ENCODE results near the gene MEPE.

Gene MEPE, protein sequence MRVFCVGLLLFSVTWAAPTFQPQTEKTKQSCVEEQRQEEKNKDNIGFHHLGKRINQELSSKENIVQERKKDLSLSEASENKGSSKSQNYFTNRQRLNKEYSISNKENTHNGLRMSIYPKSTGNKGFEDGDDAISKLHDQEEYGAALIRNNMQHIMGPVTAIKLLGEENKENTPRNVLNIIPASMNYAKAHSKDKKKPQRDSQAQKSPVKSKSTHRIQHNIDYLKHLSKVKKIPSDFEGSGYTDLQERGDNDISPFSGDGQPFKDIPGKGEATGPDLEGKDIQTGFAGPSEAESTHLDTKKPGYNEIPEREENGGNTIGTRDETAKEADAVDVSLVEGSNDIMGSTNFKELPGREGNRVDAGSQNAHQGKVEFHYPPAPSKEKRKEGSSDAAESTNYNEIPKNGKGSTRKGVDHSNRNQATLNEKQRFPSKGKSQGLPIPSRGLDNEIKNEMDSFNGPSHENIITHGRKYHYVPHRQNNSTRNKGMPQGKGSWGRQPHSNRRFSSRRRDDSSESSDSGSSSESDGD

GRCh38 chr4:87832669-87833068 is at the start of gene MEPE:
Gene MEPE, plus strand, starts transcription at chr4:87832969. Its CDS starts 1,746 bp downstream, at chr4:87834715.
- no peak for DNase-seq (ENCODE audit: low read depth in 2 of 2, low spot score in 1 of 2)

GRCh38 chr4:87783781-87784180 is 49.0 kb upstream of the MEPE start:
- no peak for DNase-seq (ENCODE audit: low read depth in 2 of 2, low spot score in 1 of 2)

- no peak for DNase-seq (ENCODE audit: low read depth in 2 of 2, low spot score in 1 of 2)
Measured at GRCh38 chr4:87785731-87786509, 46.8 kb upstream of the MEPE start.

DNA sequence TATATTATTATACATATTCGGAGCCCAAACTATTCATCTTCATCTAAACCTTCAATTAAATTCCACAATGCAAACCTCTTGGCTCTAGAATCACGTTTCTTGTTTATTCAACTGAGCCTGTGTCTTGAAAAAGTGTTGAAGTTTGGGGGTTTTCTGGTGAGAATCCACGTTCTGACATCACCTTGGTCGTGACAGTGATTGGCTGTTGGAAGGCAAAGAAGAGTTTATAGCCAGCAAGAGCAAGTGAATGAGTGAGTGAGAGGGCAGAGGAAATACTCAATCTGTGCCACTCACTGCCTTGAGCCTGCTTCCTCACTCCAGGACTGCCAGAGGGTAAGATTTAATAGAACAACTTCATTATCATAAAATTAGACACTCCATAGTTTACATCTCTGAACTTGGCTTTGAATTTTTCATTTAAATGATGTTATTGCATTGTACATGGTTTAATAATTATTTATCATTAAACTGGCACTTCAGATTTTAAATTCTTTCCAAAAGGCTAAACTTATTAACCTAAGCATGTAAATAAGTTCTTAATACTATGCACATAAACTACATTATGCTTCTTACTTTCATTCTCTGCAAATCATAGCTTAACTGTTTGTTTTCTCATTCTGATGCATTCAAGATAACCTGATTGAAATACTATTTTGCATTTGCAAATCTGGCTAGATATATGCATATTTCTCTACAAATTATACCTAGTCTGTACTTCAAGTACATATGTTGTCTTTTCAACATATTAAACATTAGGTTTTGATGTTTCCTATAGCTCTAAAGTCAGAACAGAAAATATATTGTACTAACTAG is 33.3 kb upstream of the MEPE start, which contains the start of gene IBSP:
TSS of gene IBSP (plus strand) at position 254 of the 813 bp plus-strand sequence. CDS start 2,808 bp downstream, outside the sequence.
- no peak for DNase-seq (ENCODE audit: low read depth in 2 of 2, low spot score in 1 of 2)

GRCh38 chr4:87802858-87803257 is 29.9 kb upstream of the MEPE start:
- DNase-seq (ENCODE audit: low read depth in 2 of 2, low spot score in 1 of 2) = no peak

DNA sequence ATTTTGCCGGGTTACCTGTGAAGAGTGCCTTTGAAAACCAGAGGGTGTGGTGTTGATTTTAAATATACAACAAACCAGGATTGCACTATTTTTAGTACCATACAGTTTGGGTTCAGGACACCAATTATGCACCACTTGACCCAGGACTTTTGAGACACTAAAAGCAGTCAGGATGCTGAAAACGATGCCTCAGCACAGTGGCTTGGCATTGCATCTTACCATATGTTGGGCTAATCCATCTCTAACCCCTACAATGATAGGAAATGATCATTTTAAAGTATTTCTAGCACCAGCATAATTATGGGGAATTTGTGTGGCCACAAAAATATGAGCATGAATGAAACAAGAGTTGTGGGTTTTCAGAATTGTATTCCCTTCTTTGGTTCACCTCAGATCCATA is 29.3 kb upstream of the MEPE start:
- DNase-seq (ENCODE audit: low read depth in 2 of 2, low spot score in 1 of 2) = no peak

- no peak for DNase-seq (ENCODE audit: low read depth in 2 of 2, low spot score in 1 of 2)
Measured at GRCh38 chr4:87804871-87805270, 27.9 kb upstream of the MEPE start.

GRCh38 chr4:87805971-87806370 is 26.8 kb upstream of the MEPE start:
- no peak for DNase-seq (ENCODE audit: low read depth in 2 of 2, low spot score in 1 of 2)

- DNase-seq (ENCODE audit: low read depth in 2 of 2, low spot score in 1 of 2) = no peak
Measured at GRCh38 chr4:87806520-87806919, 26.2 kb upstream of the MEPE start.

DNA sequence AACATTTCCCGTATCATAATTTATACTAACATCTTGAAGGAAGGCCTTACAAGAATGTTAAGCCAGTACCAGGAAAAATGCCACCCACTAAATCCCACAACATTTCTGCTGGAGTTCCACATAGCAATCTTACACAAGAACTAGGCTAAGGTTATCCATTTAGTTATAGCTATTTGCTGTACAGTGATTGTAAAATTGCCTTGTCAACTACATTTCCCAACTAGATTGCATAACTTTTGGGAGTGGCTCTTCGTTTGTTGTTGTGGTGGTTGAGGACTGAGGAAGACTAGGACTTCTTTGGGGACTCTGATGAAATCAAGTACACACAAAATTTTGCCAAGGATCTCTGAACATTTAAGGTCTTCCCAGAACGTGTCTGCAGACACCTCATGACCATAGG is 25.4 kb upstream of the MEPE start:
- DNase-seq (ENCODE audit: low read depth in 2 of 2, low spot score in 1 of 2) = no peak

GRCh38 chr4:87811977-87812376 is 20.8 kb upstream of the MEPE start:
- DNase-seq (ENCODE audit: low read depth in 2 of 2, low spot score in 1 of 2) = no peak

- no peak for DNase-seq (ENCODE audit: low read depth in 2 of 2, low spot score in 1 of 2)
Measured at GRCh38 chr4:87819281-87819919, 13.4 kb upstream of the MEPE start.

DNA sequence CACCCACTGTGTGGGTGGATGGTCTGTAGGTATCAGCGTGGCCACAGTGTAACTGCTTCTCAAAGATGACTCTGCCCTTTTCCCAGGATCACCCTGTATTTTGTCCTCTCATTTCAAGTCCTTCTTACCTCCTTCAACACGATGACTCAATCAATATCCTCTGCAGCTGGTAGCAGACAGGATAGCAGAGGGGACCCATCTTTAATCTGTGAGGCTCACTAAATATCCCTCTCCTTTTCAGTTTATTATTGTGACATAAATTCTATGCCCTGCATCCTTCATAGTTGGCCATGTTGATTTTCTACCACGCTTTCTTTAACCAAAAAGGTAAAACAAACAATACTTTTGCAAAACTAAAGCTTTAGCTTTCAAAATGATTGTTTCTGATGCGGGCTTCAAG is 9.6 kb upstream of the MEPE start:
- DNase-seq (ENCODE audit: low read depth in 2 of 2, low spot score in 1 of 2) = no peak

- DNase-seq (ENCODE audit: low read depth in 2 of 2, low spot score in 1 of 2) = no peak
Measured at GRCh38 chr4:87823724-87824123, 9.0 kb upstream of the MEPE start.

DNA sequence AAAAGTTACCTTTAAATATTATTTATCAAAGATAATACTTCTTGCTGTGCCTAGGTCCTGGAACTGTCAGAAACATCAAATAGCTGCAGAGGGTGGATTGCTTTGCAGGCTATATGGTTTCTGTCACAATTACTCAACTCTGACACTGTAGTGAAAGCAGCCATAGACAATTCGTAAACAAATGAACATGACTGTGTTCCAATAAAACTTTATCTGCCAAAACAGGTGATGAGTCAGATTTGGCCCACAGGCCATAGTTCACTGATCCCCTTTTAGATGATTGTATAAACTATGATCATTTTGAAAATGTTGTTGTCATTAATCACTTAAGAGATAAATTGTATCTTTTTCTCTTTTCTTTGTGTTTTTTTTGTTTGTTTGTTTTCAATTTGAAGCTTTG is 8.4 kb upstream of the MEPE start:
- no peak for DNase-seq (ENCODE audit: low read depth in 2 of 2, low spot score in 1 of 2)

DNA sequence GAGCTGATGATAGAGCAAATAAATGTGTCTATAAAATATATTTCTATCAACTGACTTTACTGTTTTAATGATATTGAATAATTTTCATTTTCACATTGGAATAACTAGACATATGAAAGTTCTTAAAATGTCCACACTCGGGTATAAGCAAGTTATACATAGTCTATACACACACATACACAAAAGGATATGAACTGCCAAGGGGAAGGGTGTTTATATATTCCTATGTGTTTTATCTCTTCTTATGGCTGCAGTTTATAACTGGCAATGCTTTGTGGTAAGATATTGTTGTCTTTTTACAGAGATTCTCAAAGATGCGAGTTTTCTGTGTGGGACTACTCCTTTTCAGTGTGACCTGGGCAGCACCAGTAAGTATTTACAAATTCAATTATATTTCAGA is 1.6 kb downstream of the MEPE start:
- DNase-seq (ENCODE audit: low read depth in 2 of 2, low spot score in 1 of 2) = no peak

DNA sequence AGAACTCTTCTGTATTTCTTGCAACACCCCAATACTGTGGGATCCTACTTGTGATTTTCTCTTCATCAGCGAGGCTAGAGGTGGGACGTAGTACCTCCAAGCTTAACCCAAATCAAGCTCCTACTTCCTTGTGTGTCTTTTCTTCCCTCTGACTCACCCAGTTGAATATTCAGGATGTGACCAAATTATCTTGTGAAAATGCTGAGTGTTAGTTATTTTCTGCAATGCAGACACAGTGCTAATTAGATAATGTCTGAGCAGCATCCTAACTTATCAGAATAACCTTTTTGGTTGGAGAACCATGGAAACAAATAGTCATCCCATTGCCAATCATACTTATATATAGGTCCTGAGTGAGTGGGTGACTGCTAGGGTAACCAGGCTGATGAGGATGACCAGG is 2.4 kb downstream of the MEPE start:
- no peak for DNase-seq (ENCODE audit: low read depth in 2 of 2, low spot score in 1 of 2)

- DNase-seq (ENCODE audit: low read depth in 2 of 2, low spot score in 1 of 2) = no peak
Measured at GRCh38 chr4:87835743-87836142, 3.0 kb downstream of the MEPE start.

GRCh38 chr4:87838205-87838604 is 5.4 kb downstream of the MEPE start:
- no peak for DNase-seq (ENCODE audit: low read depth in 2 of 2, low spot score in 1 of 2)

GRCh38 chr4:87838890-87839591 is 6.3 kb downstream of the MEPE start:
- DNase-seq (ENCODE audit: low read depth in 2 of 2, low spot score in 1 of 2) = no peak
